OCI-LY7 (cell line): ENCODE measurements around the gene CRAMP1.

Experiments used
- CTCF ChIP-seq: fragments of 200-600 bp; sonication (generic); conservative IDR thresholded peaks from 2 replicates; pipeline ENCODE4 v1.5.1; 2014; ENCODE audit warnings: mild to moderate bottlenecking, antibody characterized with exemption, low read length, moderate library complexity, mixed read lengths
- EZH2phosphoT487 ChIP-seq: fragments of 200-600 bp; sonication (generic); IDR thresholded peaks from 2 replicates; pipeline ENCODE4 v1.6.1; 2018; ENCODE audit warnings: low read depth, borderline replicate concordance, mild to moderate bottlenecking, mixed run types, antibody characterized with exemption, low read length, moderate library complexity, mixed read lengths

DNA sequence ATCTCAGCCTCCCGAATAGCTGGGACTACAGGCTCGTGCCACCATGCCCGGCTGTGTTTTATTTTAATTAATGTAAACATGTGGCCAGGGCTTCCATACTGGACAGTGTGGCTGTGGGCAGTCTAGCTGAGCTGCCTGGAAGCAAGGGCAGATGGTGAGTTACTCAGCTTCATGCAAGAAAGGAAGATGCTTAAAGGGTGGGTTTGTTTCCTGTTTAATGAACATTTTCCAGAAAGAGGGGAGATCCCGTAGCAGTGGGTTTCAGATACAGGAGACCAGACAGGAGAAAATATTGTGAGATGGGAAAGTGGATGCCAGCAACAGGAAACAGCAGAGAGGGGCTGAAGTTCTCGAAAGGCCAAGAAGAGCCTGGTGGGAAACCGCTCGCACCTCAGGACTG lies 101.2 kb downstream of the CRAMP1 start:
- TF ChIP-seq CTCF: no peak
- no peak for TF ChIP-seq EZH2phosphoT487
